H1 (cell line): Measurements from ENCODE around the gene PLD2. TPM values are rescaled to one million over a fixed set of nuclear protein-coding genes. Genes with fewer than 3 reads are reported as not detected.

ENCODE experiments used
- CTCF ChIA-PET: fragments of 300-600 bp; sonication (Branson Sonifier 250); formaldehyde crosslinking; loops from one replicate; lab custom pipeline; 2021; ENCODE audit not compliant: partially characterized antibody; lab: Charles Lee
- POLR2A ChIA-PET: fragments of 300-600 bp; sonication (Branson Sonifier 250); formaldehyde crosslinking; loops from one replicate; lab custom pipeline; 2021; ENCODE audit warnings: inconsistent platforms; ENCODE audit not compliant: partially characterized antibody; lab: Charles Lee
- DNase-seq, 2 experiments: peaks; one replicate each; pipeline versions ENCODE4 v3.0.0 to v3.0.0-alpha.2; 2010 to 2022; ENCODE audit warnings: low spot score in 2 of 2, low read depth in 1 of 2, mixed read lengths in 1 of 2
- FAIRE-seq: peaks from 2 replicates; lab custom pipeline; 2011; peaks lifted over from hg19 to GRCh38; lab: Jason Lieb, UNC
- H2AFZ ChIP-seq: 2 replicates; pipeline ENCODE4 v1.8.1; 2012; ENCODE audit warnings: low read length, inconsistent platforms
- H2AK5ac ChIP-seq: 2 replicates; pipeline ENCODE4 v1.6.1; 2013; ENCODE audit warnings: low read depth, low read length
- H2BK120ac ChIP-seq: replicated peaks from 2 replicates; pipeline ENCODE3; 2013; ENCODE audit warnings: low read depth, low read length, inconsistent platforms
- H2BK12ac ChIP-seq: 2 replicates; pipeline ENCODE4 v1.6.1; 2013; ENCODE audit warnings: low read depth, low read length
- H2BK15ac ChIP-seq: 2 replicates; pipeline ENCODE4 v1.6.1; 2013; ENCODE audit warnings: low read length
- H2BK20ac ChIP-seq: 2 replicates; pipeline ENCODE4 v1.6.1; 2013; ENCODE audit warnings: low read length
- H2BK5ac ChIP-seq: 2 replicates; pipeline ENCODE4 v1.6.1; 2013; ENCODE audit warnings: low read depth, low read length
- H3K14ac ChIP-seq: 2 replicates; pipeline ENCODE4 v1.6.1; 2013; ENCODE audit warnings: inconsistent platforms; ENCODE audit not compliant: insufficient read length
- H3K18ac ChIP-seq: 2 replicates; pipeline ENCODE4 v1.6.1; 2013; ENCODE audit warnings: low read length; ENCODE audit errors: extremely low read depth
- H3K23ac ChIP-seq: 2 replicates; pipeline ENCODE4 v1.6.1; 2013; ENCODE audit warnings: inconsistent platforms; ENCODE audit not compliant: insufficient read length
- H3K23me2 ChIP-seq: 2 replicates; pipeline ENCODE4 v1.6.1; 2013; ENCODE audit warnings: low read depth, low read length
- H3K27ac ChIP-seq: 2 replicates; pipeline ENCODE4 v1.6.1; 2011; ENCODE audit warnings: low read depth, low read length, inconsistent platforms
- H3K27me3 ChIP-seq, 4 experiments: replicated peaks in 1 of 4; 1 replicate in 1 of 4; 2 replicates in 3 of 4; pipeline versions ENCODE4 v1.6.1 to v1.8.1; 2011 to 2013; ENCODE audit warnings: low read length in 3 of 4, mild to moderate bottlenecking in 3 of 4, inconsistent platforms in 2 of 4, mixed read lengths in 2 of 4, moderate library complexity in 1 of 4; ENCODE audit not compliant: control insufficient read depth in 3 of 4, insufficient read depth in 3 of 4; ENCODE audit errors: extremely low read depth in 1 of 4
- H3K36me3 ChIP-seq, 4 experiments: 2 replicates each; pipeline versions ENCODE4 v1.6.1 to v1.8.1; 2011 to 2013; ENCODE audit warnings: mild to moderate bottlenecking in 4 of 4, low read length in 3 of 4, moderate library complexity in 2 of 4, control low read depth in 1 of 4, inconsistent platforms in 1 of 4; ENCODE audit not compliant: insufficient read depth in 4 of 4, control insufficient read depth in 2 of 4
- H3K4ac ChIP-seq: replicated peaks from 2 replicates; pipeline ENCODE3; 2013; ENCODE audit warnings: low read length, low read depth, mixed read lengths, inconsistent platforms; ENCODE audit not compliant: insufficient read length
- H3K4me1 ChIP-seq, 4 experiments: replicated peaks in 1 of 4; 1 replicate in 1 of 4; 2 replicates in 3 of 4; pipeline versions ENCODE4 v1.6.1 to v1.8.1; 2011 to 2013; ENCODE audit warnings: low read length in 3 of 4, inconsistent platforms in 2 of 4, mixed read lengths in 1 of 4; ENCODE audit not compliant: insufficient read depth in 4 of 4, control insufficient read depth in 3 of 4
- H3K4me2 ChIP-seq, 2 experiments: 2 replicates each; pipeline versions ENCODE4 v1.6.1 to v1.8.1; 2011 to 2013; ENCODE audit warnings: low read depth in 2 of 2, low read length in 2 of 2, control low read depth in 1 of 2, inconsistent platforms in 1 of 2, mild to moderate bottlenecking in 1 of 2; ENCODE audit not compliant: insufficient read depth in 1 of 2
- H3K4me3 ChIP-seq, 4 experiments: fragments of 200-600, 300-600 bp in 1 of 4; sonication (generic), shearing (Covaris generic), sonication (Bioruptor Twin) in 1 of 4; 2 replicates each; pipeline versions ENCODE4 v1.5.1 to v1.8.1; 2011 to 2016; ENCODE audit warnings: low read length in 4 of 4, low read depth in 3 of 4, control low read depth in 2 of 4, inconsistent platforms in 2 of 4, mild to moderate bottlenecking in 2 of 4, mixed read lengths in 1 of 4, moderate library complexity in 1 of 4; ENCODE audit not compliant: insufficient read depth in 2 of 4; ENCODE audit errors: extremely low read depth in 1 of 4
- H3K56ac ChIP-seq: replicated peaks from 2 replicates; pipeline ENCODE3; 2013; ENCODE audit warnings: low read depth, mild to moderate bottlenecking, mixed read lengths, low read length, inconsistent platforms; ENCODE audit not compliant: insufficient read length
- H3K79me1 ChIP-seq: 2 replicates; pipeline ENCODE4 v1.6.1; 2013; ENCODE audit warnings: low read depth, low read length, control low read depth
- H3K79me2 ChIP-seq, 2 experiments: 2 replicates each; pipeline versions ENCODE4 v1.6.1 to v1.8.1; 2012 to 2013; ENCODE audit warnings: low read length in 2 of 2, mild to moderate bottlenecking in 2 of 2, inconsistent platforms in 1 of 2; ENCODE audit not compliant: insufficient read depth in 2 of 2, control insufficient read depth in 1 of 2
- H3K9ac ChIP-seq, 4 experiments: replicated peaks in 1 of 4; 1 replicate in 1 of 4; 2 replicates in 3 of 4; pipeline versions ENCODE4 v1.6.1 to v1.8.1; 2011 to 2013; ENCODE audit warnings: low read depth in 3 of 4, low read length in 3 of 4, control low read depth in 2 of 4, mild to moderate bottlenecking in 2 of 4, moderate library complexity in 2 of 4, inconsistent platforms in 1 of 4; ENCODE audit errors: extremely low read depth in 1 of 4
- H3K9me3 ChIP-seq, 2 experiments: 2 replicates each; pipeline versions ENCODE4 v1.6.1 to v1.8.1; 2012 to 2013; ENCODE audit warnings: mild to moderate bottlenecking in 2 of 2, moderate library complexity in 2 of 2, control low read depth in 1 of 2, inconsistent platforms in 1 of 2, low read depth in 1 of 2, low read length in 1 of 2, mixed read lengths in 1 of 2; ENCODE audit not compliant: insufficient read depth in 2 of 2
- H4K20me1 ChIP-seq, 2 experiments: replicated peaks in 1 of 2; 2 replicates each; pipeline versions ENCODE3 to v1.8.1; 2011 to 2013; ENCODE audit warnings: inconsistent platforms in 2 of 2, low read length in 2 of 2, mild to moderate bottlenecking in 1 of 2; ENCODE audit not compliant: insufficient read depth in 2 of 2, control insufficient read depth in 1 of 2
- H4K5ac ChIP-seq: 2 replicates; pipeline ENCODE4 v1.6.1; 2013; ENCODE audit warnings: low read length, low read depth, mixed read lengths, inconsistent platforms; ENCODE audit not compliant: insufficient read length
- H4K8ac ChIP-seq: 2 replicates; pipeline ENCODE4 v1.8.0; 2013; ENCODE audit warnings: mild to moderate bottlenecking, moderate library complexity, low read length, inconsistent platforms; ENCODE audit not compliant: insufficient read depth; ENCODE audit errors: extremely low read depth
- H4K91ac ChIP-seq: replicated peaks from 2 replicates; pipeline ENCODE3; 2013; ENCODE audit warnings: low read length, mixed read lengths, inconsistent platforms; ENCODE audit not compliant: insufficient read length
- POLR2AphosphoS5 ChIP-seq: IDR thresholded peaks from 2 replicates; pipeline ENCODE4 v1.6.1; 2011; ENCODE audit warnings: low read depth, low read length
- SIN3A ChIP-seq, 2 experiments: IDR thresholded peaks in 1 of 2; conservative IDR thresholded peaks in 1 of 2; 2 replicates each; pipeline ENCODE4 v1.6.1; 2011 to 2012; ENCODE audit warnings: low read length in 2 of 2, improper control_type of control experiment in 1 of 2, low read depth in 1 of 2, mild to moderate bottlenecking in 1 of 2
- WGBS, 2 experiments: shearing (Covaris generic) in 1 of 2; methylation state at CpG; one replicate each; pipeline versions ENCODE4 v1.1.6 to v1.1.7; 2013 to 2015; ENCODE audit warnings: low lambda C conversion rate in 2 of 2, mixed read lengths in 2 of 2, inconsistent platforms in 1 of 2, low coverage in 1 of 2, missing lambda C conversion rate in 1 of 2; ENCODE audit not compliant: insufficient replicate concordance in 2 of 2, insufficient coverage in 1 of 2, insufficient read length in 1 of 2; ENCODE audit errors: extremely low coverage in 1 of 2, missing lambda C conversion rate in 1 of 2; 5-methylcytosine and 5-hydroxymethylcytosine counted together
- polyA plus RNA-seq, 7 experiments: library from polyadenylated mRNA; depleted of rRNA in 3 of 7; stranded (reverse) in 5 of 7; unstranded in 2 of 7; fragments of >200 nt in 5 of 7; fragments of 200-250 nt in 2 of 7; gene quantifications; 1 replicate in 5 of 7; 2 replicates in 1 of 7; 4 replicates in 1 of 7; pipeline versions ENCODE4 v1.2.1 to v1.2.3, GENCODE V29; 2011 to 2013; ENCODE audit warnings: missing spikeins in 2 of 7, mixed read lengths in 2 of 7
- total RNA-seq: library from RNA; stranded (reverse); fragmentation: NEBNext Ultra II Directional; extraction: Animal tissue kit (Norgen Biotek cat#: 25700); gene quantifications from 2 replicates; pipeline ENCODE4 v1.2.1, GENCODE V29; 2021

PLD2 gene
- total and polyA plus RNA-seq, 2 of the 8 experiments (the other 6 are each of a cell fraction or from before 2014, with no cell fraction given), result 44.3 to 48.4 TPM

DNA sequence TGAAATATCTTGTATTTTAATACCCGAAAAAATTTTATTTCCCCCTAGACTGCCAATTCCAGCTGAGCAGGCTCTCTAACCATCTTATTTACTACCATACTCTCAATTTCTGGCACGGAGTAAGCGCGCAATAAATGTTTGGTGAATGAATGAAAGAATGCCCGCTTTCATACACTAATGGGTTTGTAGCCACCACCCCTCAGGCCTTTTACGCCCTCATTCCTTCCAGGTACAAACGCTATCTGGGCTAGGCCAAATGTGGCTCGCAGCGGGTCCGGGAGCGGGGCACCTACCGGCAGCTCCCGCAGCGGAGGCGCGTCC lies 536 bp upstream of the PLD2 start:
- H3K23me2 ChIP-seq, result peaks cover 6% of the 10 kb centered on the region; the same call in 1 of the 2 replicates
- no peak overlapping the region for H2BK5ac ChIP-seq
- H2BK15ac ChIP-seq, result no peak overlapping the region
- no peak overlapping the region for H2AK5ac ChIP-seq
- no peaks in the 10 kb centered on the region for H3K9me3 ChIP-seq
- H3K9ac ChIP-seq, result peak overlapping the region; percentile 49 to 73 (median 55); a peak in 6 of 7 replicates
- no peaks in the 10 kb centered on the region for H4K20me1 ChIP-seq
- H3K79me1 ChIP-seq, result no peaks in the 10 kb centered on the region
- H3K27ac ChIP-seq, result no peak overlapping the region
- 0 out of 4 replicates have a peak, but pooled peaks cover 0 to 3% of the 10 kb centered on the region in 2 experiments for H3K79me2 ChIP-seq
- no peak overlapping the region for H2BK20ac ChIP-seq
- peak overlapping the region; percentile 75 to 91 for H3K4me2 ChIP-seq
- TF ChIP-seq SIN3A (conservative IDR thresholded peaks at IDR 0.05 in 1 of 2, IDR thresholded peaks at IDR 0.05 in 1 of 2; ENCODE audit: low read depth in 1 of 2, low read length in 2 of 2) (peak in 1 of 2 experiments; percentile 22; a peak in 1 of 4 replicates), POLR2AphosphoS5 (no peak)
- TF ChIP-seq, all 59 proteins: peak for 1
- Histone ChIP-seq H3K4me1 (peaks cover 0 to 5% (median 4%) of the 10 kb centered on the region in 4 experiments; a peak in 3 of 7 replicates), H3K4me3 (peak overlapping the region; percentile 68 to 97 (median 79)), H3K36me3 (peaks cover 0 to 19% (median 5%) of the 10 kb centered on the region in 4 experiments; a peak in 5 of 8 replicates), H3K18ac (no peak overlapping the region), H4K91ac (peak overlapping the region; percentile 30), H3K4ac (no peak overlapping the region), H4K5ac (no peak overlapping the region), H4K8ac (no peak overlapping the region), H3K56ac (peak overlapping the region; percentile 46), H2BK12ac (no peak overlapping the region), H2AFZ (peak overlapping the region; percentile 98), H3K27me3 (no peaks in the 10 kb centered on the region; a peak in 1 of 7 replicates), H3K23ac (no peak overlapping the region), H3K14ac (no peak overlapping the region), H2BK120ac (no peak overlapping the region)
- FAIRE-seq, result no peak
- ChIA-PET CTCF (interaction anchor here (0.8 to 3.0 kb wide), 8 partner anchors 16 to 228 kb away, joined by 3 to 14 read pairs (median 4); no protein-coding TSS in a partner anchor), POLR2A (interaction anchor here (0.6 to 2.8 kb wide), 14 partner anchors 9 to 133 kb away, joined by 3 to 25 read pairs (median 4); partner anchors contain the start of genes GLTPD2, PSMB6, RNF167 and SLC25A11)
- WGBS, 2 experiments, result 2% methylated on average over 16 of the region's 16 CpGs; no CpG with 5 or more reads in 1 of the 2 experiments
- no peak for DNase-seq
